Activated naive CD8-positive, alpha-beta T cell treated with anti-CD3 and anti-CD28 coated beads for 36 hours (primary cell): Measurements from ENCODE around the gene CDH23. TPM values are rescaled to one million over a fixed set of nuclear protein-coding genes. Genes with fewer than 3 reads are reported as not detected.
A peak's percentile ranks its signal among the peaks of the same experiment; 100 is the strongest.

Experiments used
- DNase-seq: peaks from one replicate; pipeline ENCODE4 v3.0.0; 2021
- H3K27ac Mint-ChIP-seq: one replicate; pipeline ENCODE4 v1.8.0; 2022; ENCODE audit warnings: mild to moderate bottlenecking, moderate library complexity, mixed read lengths
- H3K27me3 Mint-ChIP-seq: one replicate; pipeline ENCODE4 v1.8.0; 2022; ENCODE audit warnings: mild to moderate bottlenecking, mixed read lengths
- H3K36me3 Mint-ChIP-seq: one replicate; pipeline ENCODE4 v1.8.0; 2021; ENCODE audit warnings: mild to moderate bottlenecking, mixed read lengths
- H3K4me1 Mint-ChIP-seq: one replicate; pipeline ENCODE4 v1.8.0; 2021; ENCODE audit warnings: mixed read lengths
- H3K4me3 Mint-ChIP-seq: one replicate; pipeline ENCODE4 v1.8.0; 2022; ENCODE audit warnings: mild to moderate bottlenecking, moderate library complexity, mixed read lengths
- H3K9me3 Mint-ChIP-seq: one replicate; pipeline ENCODE4 v1.8.0; 2022; ENCODE audit warnings: mixed read lengths
- total RNA-seq, 2 experiments: library from RNA; stranded (reverse); gene quantifications; one replicate each; pipeline ENCODE4 v1.2.3, GENCODE V29; 2021

Gene CDH23
- total RNA-seq, 2 experiments from 2014 or later, result 1.4 TPM

DNA sequence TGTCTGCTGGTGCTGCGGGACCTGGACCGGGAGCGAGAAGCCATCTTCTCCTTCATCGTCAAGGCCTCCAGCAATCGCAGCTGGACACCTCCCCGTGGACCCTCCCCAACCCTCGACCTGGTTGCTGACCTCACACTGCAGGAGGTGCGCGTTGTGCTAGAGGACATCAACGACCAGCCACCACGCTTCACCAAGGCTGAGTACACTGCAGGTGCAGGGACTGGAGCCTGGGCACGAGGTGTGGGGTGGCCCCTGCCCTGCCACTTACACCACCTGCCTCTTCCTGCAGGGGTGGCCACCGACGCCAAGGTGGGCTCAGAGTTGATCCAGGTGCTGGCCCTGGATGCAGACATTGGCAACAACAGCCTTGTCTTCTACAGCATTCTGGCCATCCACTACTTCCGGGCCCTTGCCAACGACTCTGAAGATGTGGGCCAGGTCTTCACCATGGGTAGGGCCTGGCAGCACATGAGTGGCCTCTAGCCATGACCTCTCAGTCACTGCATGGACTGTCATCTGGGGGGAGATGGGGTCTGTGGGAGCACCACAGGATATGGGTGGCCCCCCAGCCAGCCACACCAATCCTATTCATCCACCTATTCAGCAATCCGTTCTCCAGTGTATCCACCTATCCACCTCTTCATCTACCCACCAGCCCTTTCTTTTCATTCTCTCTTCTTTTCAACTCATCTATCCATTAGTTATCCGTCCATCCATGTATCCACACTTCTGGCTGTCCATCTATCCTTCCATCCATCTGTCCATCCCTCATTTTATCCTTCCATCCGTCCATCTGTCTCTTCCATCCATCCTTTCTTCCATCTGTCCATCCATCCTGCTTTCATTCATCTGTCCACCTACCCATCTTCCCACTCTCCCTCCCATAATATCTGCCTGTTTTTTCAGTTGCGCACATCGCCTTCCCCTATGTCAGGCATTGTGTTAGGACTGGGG is 411.1 kb downstream of the CDH23 start:
- Mint-ChIP-seq H3K4me3 (no peak overlapping the region), H3K9me3 (no peaks in the 10 kb centered on the region), H3K36me3 (no peaks in the 10 kb centered on the region), H3K27ac (no peak overlapping the region), H3K4me1 (no peaks in the 10 kb centered on the region), H3K27me3 (no peaks in the 10 kb centered on the region)
- DNase-seq, result no peak

DNA sequence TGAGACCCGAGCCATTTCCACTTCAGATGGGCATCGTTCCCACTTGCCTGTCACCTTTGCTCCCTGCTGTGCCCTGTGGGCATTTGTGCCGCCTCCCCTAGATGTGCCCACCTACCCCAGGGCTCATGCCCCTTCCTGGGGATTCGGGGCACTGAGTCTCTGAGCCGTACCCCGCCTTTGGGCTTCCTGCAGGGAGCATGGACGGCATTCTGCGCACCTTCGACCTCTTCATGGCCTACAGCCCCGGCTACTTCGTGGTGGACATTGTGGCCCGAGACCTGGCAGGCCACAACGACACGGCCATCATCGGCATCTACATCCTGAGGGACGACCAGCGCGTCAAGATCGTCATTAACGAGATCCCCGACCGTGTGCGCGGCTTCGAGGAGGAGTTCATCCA is 412.9 kb downstream of the CDH23 start:
- Mint-ChIP-seq H3K4me1 (no peaks in the 10 kb centered on the region), H3K27ac (no peak overlapping the region), H3K36me3 (no peaks in the 10 kb centered on the region), H3K27me3 (no peaks in the 10 kb centered on the region), H3K9me3 (no peaks in the 10 kb centered on the region), H3K4me3 (no peak overlapping the region)
- no peak for DNase-seq

DNA sequence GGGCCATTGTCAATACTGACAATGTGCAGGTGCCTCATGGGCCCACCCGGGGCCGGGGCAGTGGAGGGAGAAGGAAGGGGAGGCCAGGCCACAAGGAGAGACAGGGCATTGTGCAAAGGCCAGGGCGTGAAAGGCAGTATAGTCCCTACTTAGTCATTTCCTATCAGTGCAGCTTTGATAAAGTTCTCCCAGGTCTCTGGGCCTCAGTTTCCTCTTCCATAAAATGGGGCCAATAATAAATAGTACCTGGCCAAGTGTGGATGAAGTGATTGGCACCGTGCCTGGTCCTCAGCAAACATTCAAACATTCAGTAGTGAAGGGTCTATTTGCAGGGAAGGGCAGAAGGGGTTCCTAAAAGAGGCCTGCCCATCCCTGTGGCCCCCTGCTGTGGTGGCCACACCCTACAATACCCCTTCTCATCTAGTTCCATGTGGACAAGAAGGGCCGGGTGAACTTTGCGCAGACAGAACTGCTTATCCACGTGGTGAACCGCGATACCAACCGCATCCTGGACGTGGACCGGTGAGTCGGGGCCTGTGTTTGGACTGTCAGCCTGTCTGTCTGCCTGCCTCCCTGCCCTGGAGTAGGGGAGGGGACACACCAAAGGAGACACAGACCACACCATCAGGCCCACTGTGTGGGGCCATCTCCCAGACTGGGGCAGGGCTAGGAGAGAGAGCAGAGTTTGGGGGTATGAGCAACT is 413.5 kb downstream of the CDH23 start:
- no peaks in the 10 kb centered on the region for H3K27me3 Mint-ChIP-seq
- H3K4me1 Mint-ChIP-seq, result no peaks in the 10 kb centered on the region
- no peak for DNase-seq
- H3K27ac Mint-ChIP-seq, result no peak overlapping the region
- no peaks in the 10 kb centered on the region for H3K9me3 Mint-ChIP-seq
- no peak overlapping the region for H3K4me3 Mint-ChIP-seq
- H3K36me3 Mint-ChIP-seq, result no peaks in the 10 kb centered on the region

DNA sequence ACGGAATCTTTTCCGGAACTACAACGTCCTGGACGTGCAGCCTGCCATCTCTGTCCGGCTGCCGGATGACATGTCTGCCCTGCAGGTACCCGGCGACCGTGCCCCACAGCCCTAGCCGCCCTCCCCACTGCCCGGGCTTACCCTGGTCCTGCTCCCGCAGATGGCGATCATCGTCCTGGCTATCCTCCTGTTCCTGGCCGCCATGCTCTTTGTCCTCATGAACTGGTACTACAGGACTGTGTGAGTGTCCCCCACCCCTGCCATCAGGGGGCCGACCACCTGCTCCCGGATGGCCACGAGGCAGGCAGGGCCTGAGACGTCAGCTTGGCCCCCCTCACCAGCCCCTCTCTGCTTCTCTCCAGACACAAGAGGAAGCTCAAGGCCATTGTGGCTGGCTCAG is 414.6 kb downstream of the CDH23 start:
- no peaks in the 10 kb centered on the region for H3K36me3 Mint-ChIP-seq
- H3K4me3 Mint-ChIP-seq, result no peak overlapping the region
- no peaks in the 10 kb centered on the region for H3K9me3 Mint-ChIP-seq
- DNase-seq, result no peak
- no peaks in the 10 kb centered on the region for H3K4me1 Mint-ChIP-seq
- H3K27me3 Mint-ChIP-seq, result no peaks in the 10 kb centered on the region
- H3K27ac Mint-ChIP-seq, result no peak overlapping the region

DNA sequence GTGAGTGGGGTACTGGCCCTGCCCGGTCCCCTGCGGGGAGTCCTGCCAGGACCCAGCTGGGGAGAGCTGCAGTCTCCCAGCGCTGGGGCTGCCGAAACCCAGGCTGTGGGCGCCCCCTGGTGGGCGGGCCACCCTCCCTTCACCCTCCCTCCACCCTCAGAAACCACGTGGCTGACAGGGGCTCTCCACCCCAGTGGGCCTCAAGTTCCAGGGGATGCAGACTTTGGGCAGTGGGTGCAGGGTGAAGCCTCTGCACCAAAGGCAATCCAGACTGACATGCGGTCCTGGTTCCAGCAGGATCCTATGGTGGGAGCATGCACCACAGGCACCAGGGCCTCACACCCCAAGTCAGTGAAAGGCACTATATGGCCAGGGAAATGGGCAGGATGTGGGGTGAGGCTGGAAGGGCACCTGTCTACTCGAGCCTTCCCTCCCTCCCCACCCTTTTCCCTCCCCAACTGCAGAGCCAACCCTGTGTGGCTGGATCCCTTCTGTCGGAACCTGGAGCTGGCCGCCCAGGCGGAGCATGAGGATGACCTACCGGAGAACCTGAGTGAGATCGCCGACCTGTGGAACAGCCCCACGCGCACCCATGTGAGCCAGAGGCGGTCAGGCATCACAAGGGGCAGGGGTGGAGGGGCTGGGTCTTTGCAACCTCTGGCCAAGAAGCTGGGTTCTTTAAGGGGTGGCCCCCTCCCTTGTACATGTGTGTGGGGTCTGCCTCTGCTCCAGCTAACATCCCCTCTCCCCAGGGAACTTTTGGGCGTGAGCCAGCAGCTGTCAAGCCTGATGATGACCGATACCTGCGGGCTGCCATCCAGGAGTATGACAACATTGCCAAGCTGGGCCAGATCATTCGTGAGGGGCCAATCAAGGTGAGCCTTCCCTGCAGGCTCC is 415.5 kb downstream of the CDH23 start:
- no peaks in the 10 kb centered on the region for H3K4me1 Mint-ChIP-seq
- H3K4me3 Mint-ChIP-seq, result no peak overlapping the region
- peak; percentile 81 for DNase-seq
- H3K27me3 Mint-ChIP-seq, result no peaks in the 10 kb centered on the region
- no peaks in the 10 kb centered on the region for H3K9me3 Mint-ChIP-seq
- no peak overlapping the region for H3K27ac Mint-ChIP-seq
- no peaks in the 10 kb centered on the region for H3K36me3 Mint-ChIP-seq

DNA sequence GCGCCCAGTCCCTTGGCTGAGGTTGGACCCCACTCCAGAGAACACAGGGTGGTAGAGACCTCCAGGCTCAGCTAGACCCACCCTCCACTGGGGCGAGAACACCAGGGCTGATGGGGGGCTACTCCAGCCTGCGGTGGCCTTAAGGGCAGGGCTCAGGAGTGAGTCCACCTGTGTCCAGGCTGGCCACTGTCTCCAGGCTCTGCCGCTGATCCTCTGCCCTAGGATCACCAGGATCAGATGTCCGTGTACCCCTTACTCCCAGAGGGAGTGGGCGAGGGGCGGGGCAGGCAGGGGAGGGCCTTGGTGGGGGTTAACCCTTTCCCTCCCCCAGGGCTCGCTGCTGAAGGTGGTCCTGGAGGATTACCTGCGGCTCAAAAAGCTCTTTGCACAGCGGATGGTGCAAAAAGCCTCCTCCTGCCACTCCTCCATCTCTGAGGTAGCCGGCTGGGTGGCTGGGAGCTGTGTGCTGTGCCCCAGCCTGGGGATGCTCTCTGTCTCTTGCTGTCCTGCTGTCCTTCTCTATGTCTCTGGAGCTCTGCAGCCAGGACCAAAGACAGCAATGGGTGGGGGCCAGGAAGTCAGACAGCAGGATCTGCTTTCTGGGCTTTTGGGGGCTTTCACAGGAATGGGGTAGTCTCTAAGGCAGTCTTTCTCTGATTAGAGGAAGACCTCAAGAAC is 416.3 kb downstream of the CDH23 start:
- Mint-ChIP-seq H3K36me3 (no peaks in the 10 kb centered on the region), H3K27ac (no peak overlapping the region), H3K9me3 (no peaks in the 10 kb centered on the region), H3K4me3 (no peak overlapping the region), H3K4me1 (no peaks in the 10 kb centered on the region), H3K27me3 (no peaks in the 10 kb centered on the region)
- no peak for DNase-seq

DNA sequence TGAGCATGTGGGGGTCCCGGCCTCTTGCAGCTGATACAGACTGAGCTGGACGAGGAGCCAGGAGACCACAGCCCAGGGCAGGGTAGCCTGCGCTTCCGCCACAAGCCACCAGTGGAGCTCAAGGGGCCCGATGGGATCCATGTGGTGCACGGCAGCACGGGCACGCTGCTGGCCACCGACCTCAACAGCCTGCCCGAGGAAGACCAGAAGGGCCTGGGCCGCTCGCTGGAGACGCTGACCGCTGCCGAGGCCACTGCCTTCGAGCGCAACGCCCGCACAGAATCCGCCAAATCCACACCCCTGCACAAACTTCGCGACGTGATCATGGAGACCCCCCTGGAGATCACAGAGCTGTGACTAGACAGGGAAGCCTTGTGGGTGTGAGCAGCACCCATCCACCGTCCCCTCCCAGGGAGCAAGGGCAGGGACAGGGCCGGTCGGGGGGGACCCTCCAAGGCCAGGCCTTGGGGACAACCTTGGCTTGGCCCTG is 418.2 kb downstream of the CDH23 start:
- no peak overlapping the region for H3K27ac Mint-ChIP-seq
- H3K4me1 Mint-ChIP-seq, result no peaks in the 10 kb centered on the region
- no peaks in the 10 kb centered on the region for H3K9me3 Mint-ChIP-seq
- H3K27me3 Mint-ChIP-seq, result no peaks in the 10 kb centered on the region
- peaks cover 8% of the 10 kb centered on the region for H3K36me3 Mint-ChIP-seq
- H3K4me3 Mint-ChIP-seq, result no peak overlapping the region
- DNase-seq, result no peak

DNA sequence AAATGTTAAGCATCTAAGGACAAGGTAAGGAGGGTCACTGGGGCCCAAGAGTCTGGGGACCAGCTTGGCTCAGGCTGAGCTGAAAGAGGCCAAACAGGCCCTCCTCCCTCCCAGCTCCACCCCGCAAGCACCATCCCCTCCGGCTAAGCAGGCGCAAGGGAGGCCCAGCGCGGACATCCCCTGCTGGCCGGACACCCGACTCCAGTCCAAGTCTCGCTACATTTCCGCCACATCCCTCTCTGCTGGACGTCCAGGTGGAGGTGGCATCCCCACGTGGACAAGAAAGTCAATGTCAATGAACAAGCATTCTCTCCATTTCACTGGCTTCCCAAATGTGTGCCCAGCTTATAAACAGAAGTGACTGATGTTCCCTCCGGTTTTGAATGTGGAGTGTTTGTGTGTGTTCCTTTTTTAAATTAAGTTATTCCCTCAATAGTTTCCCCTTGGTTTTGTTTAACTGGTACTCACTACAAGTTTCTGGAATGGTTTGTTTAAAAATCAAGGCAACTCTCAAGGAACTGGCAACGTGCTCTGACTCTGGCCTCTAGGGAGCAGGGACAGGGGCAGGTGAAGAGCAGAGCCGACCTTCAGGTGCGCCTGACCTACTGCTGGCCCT is 418.9 kb downstream of the CDH23 start:
- no peaks in the 10 kb centered on the region for H3K9me3 Mint-ChIP-seq
- H3K4me3 Mint-ChIP-seq, result no peak overlapping the region
- peaks cover 9% of the 10 kb centered on the region for H3K36me3 Mint-ChIP-seq
- no peak overlapping the region for H3K27ac Mint-ChIP-seq
- DNase-seq, result no peak
- no peaks in the 10 kb centered on the region for H3K27me3 Mint-ChIP-seq
- H3K4me1 Mint-ChIP-seq, result no peaks in the 10 kb centered on the region

DNA sequence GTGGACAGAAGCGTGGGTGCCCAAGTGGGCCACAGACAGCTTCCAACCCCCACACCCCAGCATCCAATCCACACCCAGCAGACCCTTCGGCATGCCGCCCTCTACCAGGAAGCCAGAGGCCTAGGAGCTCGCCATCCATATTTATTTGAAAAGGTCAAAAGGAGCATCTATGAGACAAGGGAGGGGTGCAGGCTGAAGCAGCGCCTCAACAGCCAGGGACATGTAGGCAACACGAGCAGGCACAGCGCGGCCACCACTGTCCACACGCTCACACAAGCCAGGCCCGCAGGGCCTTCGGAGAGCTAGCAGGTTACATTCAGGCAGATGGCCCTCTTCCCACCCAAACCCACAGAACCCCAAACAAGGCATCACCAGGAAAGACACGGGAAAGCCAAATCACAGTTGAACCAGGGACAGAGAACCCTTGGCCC is 419.7 kb downstream of the CDH23 start:
- no peak for DNase-seq
- Mint-ChIP-seq H3K36me3 (peaks cover 14% of the 10 kb centered on the region), H3K4me1 (peaks cover 2% of the 10 kb centered on the region)

DNA sequence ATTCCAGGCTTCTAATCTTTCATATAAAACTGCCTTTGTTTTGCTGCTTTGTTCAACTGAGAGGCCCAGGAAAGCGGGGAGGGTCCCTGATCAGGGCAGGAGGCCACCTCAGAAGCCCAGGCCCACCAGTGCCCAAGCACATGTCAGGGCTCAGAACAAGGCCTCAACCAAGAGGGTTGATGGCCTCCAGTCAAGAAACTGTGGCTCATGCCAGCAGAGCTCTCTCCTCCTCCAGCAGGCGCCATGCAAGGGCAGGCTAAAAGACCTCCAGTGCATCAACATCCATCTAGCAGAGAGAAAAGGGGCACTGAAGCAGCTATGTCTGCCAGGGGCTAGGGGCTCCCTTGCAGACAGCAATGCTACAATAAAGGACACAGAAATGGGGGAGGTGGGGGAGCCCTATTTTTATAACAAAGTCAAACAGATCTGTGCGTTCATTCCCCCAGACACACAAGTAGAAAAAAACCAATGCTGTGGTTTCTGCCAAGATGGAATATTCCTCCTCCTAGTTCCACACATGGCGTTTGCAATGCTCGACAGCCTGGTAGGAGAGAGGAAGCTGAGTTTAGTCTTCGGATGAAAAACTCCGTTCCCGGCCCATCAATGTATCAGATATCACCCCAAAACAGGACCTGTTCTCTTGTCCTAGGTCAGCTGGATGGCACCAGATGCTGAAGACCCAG is 420.4 kb downstream of the CDH23 start:
- no peaks in the 10 kb centered on the region for H3K9me3 Mint-ChIP-seq
- H3K4me3 Mint-ChIP-seq, result no peak overlapping the region
- DNase-seq, result no peak
- H3K27ac Mint-ChIP-seq, result peak overlapping the region; percentile 12
- peaks cover 8% of the 10 kb centered on the region for H3K4me1 Mint-ChIP-seq
- H3K27me3 Mint-ChIP-seq, result no peaks in the 10 kb centered on the region
- peaks cover 14% of the 10 kb centered on the region for H3K36me3 Mint-ChIP-seq

More for the DNA sequence above, 419.7 kb downstream of the CDH23 start:
- no peak overlapping the region for H3K4me3 Mint-ChIP-seq
- H3K27ac Mint-ChIP-seq, result no peak overlapping the region
- H3K27me3 Mint-ChIP-seq, result no peaks in the 10 kb centered on the region
- H3K9me3 Mint-ChIP-seq, result no peaks in the 10 kb centered on the region

DNA sequence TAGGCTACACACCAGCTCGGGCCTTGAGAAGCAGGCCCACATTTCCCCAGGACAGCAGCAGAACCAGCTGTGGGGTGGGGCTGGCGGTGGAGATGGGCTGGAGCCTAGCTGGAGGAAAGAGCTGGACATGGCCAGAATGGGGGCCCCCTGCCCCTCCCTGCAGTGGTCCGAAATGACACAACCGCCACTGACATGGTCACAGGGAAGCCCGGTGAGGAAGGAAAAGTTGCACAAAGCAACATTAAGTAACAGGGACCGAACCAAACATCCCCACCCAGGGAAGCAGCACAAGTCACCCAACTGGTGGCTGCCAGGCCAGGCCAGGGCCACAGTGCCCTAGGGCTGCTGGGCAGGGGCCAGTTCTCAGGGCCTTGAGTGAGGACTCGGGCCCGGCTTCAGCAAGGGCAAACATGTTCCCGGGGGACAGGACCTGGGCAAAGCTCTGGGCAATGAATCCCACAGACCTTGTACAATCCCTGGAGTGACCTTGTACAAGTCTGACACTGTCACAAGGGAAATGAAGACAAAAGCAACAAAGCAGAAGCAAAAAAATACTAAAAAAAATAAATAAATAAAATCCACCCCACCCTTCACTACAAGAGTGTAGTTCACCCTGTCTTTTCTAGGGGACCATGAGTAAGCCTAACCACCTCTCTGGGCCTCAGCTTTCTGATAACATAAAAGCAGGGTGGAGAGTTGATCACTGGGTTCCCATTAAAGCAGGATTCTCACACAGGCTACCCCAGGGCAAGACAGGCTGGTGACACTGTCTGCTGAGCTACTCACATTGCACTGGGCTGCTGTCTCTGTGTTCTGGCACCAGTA is 421.3 kb downstream of the CDH23 start:
- no peak overlapping the region for H3K27ac Mint-ChIP-seq
- no peak for DNase-seq
- no peaks in the 10 kb centered on the region for H3K27me3 Mint-ChIP-seq
- H3K4me1 Mint-ChIP-seq, result peaks cover 14% of the 10 kb centered on the region
- no peak overlapping the region for H3K4me3 Mint-ChIP-seq
- peaks cover 14% of the 10 kb centered on the region for H3K36me3 Mint-ChIP-seq
- H3K9me3 Mint-ChIP-seq, result no peaks in the 10 kb centered on the region

DNA sequence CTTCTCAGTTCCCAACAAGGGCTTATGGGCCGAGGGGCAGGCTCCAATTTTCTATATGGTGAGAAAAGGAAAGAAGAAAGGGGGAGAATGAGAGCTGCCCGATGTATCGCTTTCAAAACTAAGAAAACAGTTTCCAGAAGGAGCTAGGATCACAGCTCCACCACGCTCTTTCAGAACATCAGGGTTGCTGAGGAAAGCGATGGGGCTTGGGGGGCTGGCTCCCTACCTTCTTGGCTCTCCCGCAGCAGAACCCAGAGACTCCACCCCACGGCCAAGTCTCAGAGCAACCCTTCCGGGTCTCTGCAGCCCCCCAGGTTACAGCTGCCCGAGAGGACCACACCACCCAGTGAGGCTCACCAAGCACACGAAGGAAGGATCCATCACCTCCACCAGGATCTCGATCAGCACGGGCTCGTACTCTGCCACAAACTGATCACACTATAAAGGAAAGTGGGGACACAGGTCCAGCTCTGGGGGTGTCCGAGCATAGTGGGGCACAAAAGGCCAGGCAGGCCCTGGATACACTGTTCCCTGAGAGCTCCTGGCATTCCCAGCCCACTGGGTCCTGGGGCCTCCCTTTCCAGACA is 422.0 kb downstream of the CDH23 start:
- Mint-ChIP-seq H3K4me1 (peaks cover 14% of the 10 kb centered on the region), H3K4me3 (no peak overlapping the region), H3K27ac (no peak overlapping the region), H3K36me3 (peaks cover 15% of the 10 kb centered on the region), H3K27me3 (no peaks in the 10 kb centered on the region), H3K9me3 (no peaks in the 10 kb centered on the region)
- no peak for DNase-seq
